ENCODE data around the gene TMSB4X. TPM values are rescaled to one million over a fixed set of nuclear protein-coding genes. Genes with fewer than 3 reads are reported as not detected.

The TMSB4X gene
- total RNA-seq, 1 experiment from 2014 or later: 2,595 TPM

DNA sequence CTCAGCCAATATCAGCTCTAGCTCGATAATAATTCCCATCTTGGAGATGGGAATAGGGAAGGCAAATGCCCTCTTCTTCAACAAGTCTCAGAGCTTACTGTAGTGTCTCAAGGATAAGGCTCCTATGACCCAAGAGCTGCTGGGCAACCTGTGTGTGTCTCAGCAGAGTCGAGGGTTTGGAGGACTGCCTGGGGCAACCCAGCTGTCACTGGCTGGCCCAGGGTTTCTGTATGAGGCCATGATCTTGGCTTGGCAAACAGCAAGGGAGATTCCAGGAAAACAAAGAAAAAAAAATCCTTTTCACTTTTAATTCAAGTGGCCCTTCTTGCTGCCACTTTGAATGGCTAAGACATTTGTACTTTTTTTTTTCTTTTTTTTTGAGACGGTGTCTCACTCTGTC lies 34.4 kb downstream of the TMSB4X start:
- Mint-ChIP-seq H3K27ac (no peak overlapping the region), H3K36me3 (no peaks in the 10 kb centered on the region), H3K9me3 (no peaks in the 10 kb centered on the region), H3K4me3 (no peak overlapping the region), H3K4me1 (peaks cover 31% of the 10 kb centered on the region), H3K27me3 (ENCODE audit: low read depth) (no peaks in the 10 kb centered on the region)
- ATAC-seq (no peak), DNase-seq (ENCODE audit: low spot score) (no peak)
- POLR2A ChIA-PET: no interaction called here
- CTCF ChIA-PET: no interaction called here
- TF ChIP-seq, protein P1, sequence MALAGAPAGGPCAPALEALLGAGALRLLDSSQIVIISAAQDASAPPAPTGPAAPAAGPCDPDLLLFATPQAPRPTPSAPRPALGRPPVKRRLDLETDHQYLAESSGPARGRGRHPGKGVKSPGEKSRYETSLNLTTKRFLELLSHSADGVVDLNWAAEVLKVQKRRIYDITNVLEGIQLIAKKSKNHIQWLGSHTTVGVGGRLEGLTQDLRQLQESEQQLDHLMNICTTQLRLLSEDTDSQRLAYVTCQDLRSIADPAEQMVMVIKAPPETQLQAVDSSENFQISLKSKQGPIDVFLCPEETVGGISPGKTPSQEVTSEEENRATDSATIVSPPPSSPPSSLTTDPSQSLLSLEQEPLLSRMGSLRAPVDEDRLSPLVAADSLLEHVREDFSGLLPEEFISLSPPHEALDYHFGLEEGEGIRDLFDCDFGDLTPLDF (CRISPR knock-in tag; IDR thresholded peaks at IDR 0.05): no peak
- TF ChIP-seq, protein P2, sequence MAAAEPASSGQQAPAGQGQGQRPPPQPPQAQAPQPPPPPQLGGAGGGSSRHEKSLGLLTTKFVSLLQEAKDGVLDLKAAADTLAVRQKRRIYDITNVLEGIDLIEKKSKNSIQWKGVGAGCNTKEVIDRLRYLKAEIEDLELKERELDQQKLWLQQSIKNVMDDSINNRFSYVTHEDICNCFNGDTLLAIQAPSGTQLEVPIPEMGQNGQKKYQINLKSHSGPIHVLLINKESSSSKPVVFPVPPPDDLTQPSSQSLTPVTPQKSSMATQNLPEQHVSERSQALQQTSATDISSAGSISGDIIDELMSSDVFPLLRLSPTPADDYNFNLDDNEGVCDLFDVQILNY (CRISPR knock-in tag; IDR thresholded peaks at IDR 0.05): no peak
- TF ChIP-seq, protein P3, sequence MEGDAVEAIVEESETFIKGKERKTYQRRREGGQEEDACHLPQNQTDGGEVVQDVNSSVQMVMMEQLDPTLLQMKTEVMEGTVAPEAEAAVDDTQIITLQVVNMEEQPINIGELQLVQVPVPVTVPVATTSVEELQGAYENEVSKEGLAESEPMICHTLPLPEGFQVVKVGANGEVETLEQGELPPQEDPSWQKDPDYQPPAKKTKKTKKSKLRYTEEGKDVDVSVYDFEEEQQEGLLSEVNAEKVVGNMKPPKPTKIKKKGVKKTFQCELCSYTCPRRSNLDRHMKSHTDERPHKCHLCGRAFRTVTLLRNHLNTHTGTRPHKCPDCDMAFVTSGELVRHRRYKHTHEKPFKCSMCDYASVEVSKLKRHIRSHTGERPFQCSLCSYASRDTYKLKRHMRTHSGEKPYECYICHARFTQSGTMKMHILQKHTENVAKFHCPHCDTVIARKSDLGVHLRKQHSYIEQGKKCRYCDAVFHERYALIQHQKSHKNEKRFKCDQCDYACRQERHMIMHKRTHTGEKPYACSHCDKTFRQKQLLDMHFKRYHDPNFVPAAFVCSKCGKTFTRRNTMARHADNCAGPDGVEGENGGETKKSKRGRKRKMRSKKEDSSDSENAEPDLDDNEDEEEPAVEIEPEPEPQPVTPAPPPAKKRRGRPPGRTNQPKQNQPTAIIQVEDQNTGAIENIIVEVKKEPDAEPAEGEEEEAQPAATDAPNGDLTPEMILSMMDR (IDR thresholded peaks at IDR 0.05): no peak
- TF ChIP-seq, protein P4, sequence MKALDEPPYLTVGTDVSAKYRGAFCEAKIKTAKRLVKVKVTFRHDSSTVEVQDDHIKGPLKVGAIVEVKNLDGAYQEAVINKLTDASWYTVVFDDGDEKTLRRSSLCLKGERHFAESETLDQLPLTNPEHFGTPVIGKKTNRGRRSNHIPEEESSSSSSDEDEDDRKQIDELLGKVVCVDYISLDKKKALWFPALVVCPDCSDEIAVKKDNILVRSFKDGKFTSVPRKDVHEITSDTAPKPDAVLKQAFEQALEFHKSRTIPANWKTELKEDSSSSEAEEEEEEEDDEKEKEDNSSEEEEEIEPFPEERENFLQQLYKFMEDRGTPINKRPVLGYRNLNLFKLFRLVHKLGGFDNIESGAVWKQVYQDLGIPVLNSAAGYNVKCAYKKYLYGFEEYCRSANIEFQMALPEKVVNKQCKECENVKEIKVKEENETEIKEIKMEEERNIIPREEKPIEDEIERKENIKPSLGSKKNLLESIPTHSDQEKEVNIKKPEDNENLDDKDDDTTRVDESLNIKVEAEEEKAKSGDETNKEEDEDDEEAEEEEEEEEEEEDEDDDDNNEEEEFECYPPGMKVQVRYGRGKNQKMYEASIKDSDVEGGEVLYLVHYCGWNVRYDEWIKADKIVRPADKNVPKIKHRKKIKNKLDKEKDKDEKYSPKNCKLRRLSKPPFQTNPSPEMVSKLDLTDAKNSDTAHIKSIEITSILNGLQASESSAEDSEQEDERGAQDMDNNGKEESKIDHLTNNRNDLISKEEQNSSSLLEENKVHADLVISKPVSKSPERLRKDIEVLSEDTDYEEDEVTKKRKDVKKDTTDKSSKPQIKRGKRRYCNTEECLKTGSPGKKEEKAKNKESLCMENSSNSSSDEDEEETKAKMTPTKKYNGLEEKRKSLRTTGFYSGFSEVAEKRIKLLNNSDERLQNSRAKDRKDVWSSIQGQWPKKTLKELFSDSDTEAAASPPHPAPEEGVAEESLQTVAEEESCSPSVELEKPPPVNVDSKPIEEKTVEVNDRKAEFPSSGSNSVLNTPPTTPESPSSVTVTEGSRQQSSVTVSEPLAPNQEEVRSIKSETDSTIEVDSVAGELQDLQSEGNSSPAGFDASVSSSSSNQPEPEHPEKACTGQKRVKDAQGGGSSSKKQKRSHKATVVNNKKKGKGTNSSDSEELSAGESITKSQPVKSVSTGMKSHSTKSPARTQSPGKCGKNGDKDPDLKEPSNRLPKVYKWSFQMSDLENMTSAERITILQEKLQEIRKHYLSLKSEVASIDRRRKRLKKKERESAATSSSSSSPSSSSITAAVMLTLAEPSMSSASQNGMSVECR (CRISPR knock-in tag; IDR thresholded peaks at IDR 0.05; ENCODE audit: borderline replicate concordance): no peak
- TF ChIP-seq, protein P5, sequence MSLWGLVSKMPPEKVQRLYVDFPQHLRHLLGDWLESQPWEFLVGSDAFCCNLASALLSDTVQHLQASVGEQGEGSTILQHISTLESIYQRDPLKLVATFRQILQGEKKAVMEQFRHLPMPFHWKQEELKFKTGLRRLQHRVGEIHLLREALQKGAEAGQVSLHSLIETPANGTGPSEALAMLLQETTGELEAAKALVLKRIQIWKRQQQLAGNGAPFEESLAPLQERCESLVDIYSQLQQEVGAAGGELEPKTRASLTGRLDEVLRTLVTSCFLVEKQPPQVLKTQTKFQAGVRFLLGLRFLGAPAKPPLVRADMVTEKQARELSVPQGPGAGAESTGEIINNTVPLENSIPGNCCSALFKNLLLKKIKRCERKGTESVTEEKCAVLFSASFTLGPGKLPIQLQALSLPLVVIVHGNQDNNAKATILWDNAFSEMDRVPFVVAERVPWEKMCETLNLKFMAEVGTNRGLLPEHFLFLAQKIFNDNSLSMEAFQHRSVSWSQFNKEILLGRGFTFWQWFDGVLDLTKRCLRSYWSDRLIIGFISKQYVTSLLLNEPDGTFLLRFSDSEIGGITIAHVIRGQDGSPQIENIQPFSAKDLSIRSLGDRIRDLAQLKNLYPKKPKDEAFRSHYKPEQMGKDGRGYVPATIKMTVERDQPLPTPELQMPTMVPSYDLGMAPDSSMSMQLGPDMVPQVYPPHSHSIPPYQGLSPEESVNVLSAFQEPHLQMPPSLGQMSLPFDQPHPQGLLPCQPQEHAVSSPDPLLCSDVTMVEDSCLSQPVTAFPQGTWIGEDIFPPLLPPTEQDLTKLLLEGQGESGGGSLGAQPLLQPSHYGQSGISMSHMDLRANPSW (CRISPR knock-in tag; conservative IDR thresholded peaks at IDR 0.05; ENCODE audit: low read depth): no peak
- no peak for TF ChIP-seq OVOL2 (CRISPR knock-in tag; IDR thresholded peaks at IDR 0.05; ENCODE audit: borderline replicate concordance)
- TF ChIP-seq, protein P6, sequence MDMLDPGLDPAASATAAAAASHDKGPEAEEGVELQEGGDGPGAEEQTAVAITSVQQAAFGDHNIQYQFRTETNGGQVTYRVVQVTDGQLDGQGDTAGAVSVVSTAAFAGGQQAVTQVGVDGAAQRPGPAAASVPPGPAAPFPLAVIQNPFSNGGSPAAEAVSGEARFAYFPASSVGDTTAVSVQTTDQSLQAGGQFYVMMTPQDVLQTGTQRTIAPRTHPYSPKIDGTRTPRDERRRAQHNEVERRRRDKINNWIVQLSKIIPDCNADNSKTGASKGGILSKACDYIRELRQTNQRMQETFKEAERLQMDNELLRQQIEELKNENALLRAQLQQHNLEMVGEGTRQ (CRISPR knock-in tag; IDR thresholded peaks at IDR 0.05): no peak
- TF ChIP-seq, protein P7, sequence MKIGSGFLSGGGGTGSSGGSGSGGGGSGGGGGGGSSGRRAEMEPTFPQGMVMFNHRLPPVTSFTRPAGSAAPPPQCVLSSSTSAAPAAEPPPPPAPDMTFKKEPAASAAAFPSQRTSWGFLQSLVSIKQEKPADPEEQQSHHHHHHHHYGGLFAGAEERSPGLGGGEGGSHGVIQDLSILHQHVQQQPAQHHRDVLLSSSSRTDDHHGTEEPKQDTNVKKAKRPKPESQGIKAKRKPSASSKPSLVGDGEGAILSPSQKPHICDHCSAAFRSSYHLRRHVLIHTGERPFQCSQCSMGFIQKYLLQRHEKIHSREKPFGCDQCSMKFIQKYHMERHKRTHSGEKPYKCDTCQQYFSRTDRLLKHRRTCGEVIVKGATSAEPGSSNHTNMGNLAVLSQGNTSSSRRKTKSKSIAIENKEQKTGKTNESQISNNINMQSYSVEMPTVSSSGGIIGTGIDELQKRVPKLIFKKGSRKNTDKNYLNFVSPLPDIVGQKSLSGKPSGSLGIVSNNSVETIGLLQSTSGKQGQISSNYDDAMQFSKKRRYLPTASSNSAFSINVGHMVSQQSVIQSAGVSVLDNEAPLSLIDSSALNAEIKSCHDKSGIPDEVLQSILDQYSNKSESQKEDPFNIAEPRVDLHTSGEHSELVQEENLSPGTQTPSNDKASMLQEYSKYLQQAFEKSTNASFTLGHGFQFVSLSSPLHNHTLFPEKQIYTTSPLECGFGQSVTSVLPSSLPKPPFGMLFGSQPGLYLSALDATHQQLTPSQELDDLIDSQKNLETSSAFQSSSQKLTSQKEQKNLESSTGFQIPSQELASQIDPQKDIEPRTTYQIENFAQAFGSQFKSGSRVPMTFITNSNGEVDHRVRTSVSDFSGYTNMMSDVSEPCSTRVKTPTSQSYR (CRISPR knock-in tag; IDR thresholded peaks at IDR 0.05): no peak
- no peak for TF ChIP-seq ETV6 (CRISPR knock-in tag; IDR thresholded peaks at IDR 0.05)
- TF ChIP-seq, protein P8, sequence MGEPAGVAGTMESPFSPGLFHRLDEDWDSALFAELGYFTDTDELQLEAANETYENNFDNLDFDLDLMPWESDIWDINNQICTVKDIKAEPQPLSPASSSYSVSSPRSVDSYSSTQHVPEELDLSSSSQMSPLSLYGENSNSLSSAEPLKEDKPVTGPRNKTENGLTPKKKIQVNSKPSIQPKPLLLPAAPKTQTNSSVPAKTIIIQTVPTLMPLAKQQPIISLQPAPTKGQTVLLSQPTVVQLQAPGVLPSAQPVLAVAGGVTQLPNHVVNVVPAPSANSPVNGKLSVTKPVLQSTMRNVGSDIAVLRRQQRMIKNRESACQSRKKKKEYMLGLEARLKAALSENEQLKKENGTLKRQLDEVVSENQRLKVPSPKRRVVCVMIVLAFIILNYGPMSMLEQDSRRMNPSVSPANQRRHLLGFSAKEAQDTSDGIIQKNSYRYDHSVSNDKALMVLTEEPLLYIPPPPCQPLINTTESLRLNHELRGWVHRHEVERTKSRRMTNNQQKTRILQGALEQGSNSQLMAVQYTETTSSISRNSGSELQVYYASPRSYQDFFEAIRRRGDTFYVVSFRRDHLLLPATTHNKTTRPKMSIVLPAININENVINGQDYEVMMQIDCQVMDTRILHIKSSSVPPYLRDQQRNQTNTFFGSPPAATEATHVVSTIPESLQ (CRISPR knock-in tag; IDR thresholded peaks at IDR 0.05): no peak
- no peak for TF ChIP-seq SMAD4 (CRISPR knock-in tag; IDR thresholded peaks at IDR 0.05)
- TF ChIP-seq, protein P9, sequence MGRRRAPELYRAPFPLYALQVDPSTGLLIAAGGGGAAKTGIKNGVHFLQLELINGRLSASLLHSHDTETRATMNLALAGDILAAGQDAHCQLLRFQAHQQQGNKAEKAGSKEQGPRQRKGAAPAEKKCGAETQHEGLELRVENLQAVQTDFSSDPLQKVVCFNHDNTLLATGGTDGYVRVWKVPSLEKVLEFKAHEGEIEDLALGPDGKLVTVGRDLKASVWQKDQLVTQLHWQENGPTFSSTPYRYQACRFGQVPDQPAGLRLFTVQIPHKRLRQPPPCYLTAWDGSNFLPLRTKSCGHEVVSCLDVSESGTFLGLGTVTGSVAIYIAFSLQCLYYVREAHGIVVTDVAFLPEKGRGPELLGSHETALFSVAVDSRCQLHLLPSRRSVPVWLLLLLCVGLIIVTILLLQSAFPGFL (CRISPR knock-in tag; IDR thresholded peaks at IDR 0.05; ENCODE audit: borderline replicate concordance): no peak
- TF ChIP-seq MXD4 (CRISPR knock-in tag; IDR thresholded peaks at IDR 0.05; ENCODE audit: borderline replicate concordance): no peak
- TF ChIP-seq, protein P10, sequence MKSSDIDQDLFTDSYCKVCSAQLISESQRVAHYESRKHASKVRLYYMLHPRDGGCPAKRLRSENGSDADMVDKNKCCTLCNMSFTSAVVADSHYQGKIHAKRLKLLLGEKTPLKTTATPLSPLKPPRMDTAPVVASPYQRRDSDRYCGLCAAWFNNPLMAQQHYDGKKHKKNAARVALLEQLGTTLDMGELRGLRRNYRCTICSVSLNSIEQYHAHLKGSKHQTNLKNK (CRISPR knock-in tag; IDR thresholded peaks at IDR 0.05): no peak
- no peak for TF ChIP-seq IRF2 (CRISPR knock-in tag; IDR thresholded peaks at IDR 0.05; ENCODE audit: borderline replicate concordance, low read depth)
- TF ChIP-seq TEAD4 (CRISPR knock-in tag; IDR thresholded peaks at IDR 0.05): no peak
- no peak for TF ChIP-seq ZNF232 (CRISPR knock-in tag; IDR thresholded peaks at IDR 0.05)
